ENCODE measurements around the gene PDZD4.

DNA sequence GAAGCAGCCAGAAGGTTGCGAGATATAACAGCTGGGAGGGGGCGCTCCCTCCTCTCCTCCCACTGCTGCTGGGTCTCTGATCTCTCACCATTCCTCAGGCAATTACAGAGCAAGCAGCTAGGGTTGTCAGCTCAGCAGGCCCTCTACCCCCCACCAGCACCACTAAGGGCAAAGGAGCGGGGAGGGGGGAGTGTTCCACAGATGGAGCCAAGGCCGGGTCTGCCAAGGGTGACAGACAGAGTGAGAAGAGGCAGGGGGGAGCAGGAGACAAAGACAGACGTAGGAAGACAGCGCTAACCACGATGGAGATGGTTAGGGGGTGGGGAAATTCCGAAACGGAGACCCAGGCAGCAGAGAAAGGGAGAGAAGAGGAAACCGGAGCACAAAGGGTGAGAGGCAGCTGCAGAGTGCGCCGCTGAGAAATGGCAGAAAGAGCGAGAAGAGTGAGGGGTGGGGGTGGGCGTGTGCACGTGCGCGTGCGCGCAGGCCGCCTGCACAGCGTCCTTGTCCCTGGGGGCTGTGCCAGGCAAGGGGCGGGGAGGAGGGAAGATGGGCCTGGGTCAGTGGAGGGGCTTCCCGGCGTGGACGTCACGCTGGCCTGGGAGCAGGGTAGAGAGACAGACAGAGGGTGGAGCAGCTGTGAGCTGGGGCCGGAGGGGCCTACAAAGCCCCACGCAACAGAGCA lies 48.8 kb upstream of the PDZD4 start:
- TF ChIP-seq, protein P1, sequence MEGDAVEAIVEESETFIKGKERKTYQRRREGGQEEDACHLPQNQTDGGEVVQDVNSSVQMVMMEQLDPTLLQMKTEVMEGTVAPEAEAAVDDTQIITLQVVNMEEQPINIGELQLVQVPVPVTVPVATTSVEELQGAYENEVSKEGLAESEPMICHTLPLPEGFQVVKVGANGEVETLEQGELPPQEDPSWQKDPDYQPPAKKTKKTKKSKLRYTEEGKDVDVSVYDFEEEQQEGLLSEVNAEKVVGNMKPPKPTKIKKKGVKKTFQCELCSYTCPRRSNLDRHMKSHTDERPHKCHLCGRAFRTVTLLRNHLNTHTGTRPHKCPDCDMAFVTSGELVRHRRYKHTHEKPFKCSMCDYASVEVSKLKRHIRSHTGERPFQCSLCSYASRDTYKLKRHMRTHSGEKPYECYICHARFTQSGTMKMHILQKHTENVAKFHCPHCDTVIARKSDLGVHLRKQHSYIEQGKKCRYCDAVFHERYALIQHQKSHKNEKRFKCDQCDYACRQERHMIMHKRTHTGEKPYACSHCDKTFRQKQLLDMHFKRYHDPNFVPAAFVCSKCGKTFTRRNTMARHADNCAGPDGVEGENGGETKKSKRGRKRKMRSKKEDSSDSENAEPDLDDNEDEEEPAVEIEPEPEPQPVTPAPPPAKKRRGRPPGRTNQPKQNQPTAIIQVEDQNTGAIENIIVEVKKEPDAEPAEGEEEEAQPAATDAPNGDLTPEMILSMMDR (IDR thresholded peaks at IDR 0.05) = no peak
- TF ChIP-seq EP300 (IDR thresholded peaks at IDR 0.05) = no peak
- TF ChIP-seq POLR2AphosphoS5 (IDR thresholded peaks at IDR 0.05) = no peak
- no peak for TF ChIP-seq POLR2A (IDR thresholded peaks at IDR 0.05; ENCODE audit: low read depth)
